Parathyroid adenoma (tissue), 2 donors: ENCODE results near the gene ZNF616.

Source experiments
- H2AFZ ChIP-seq: fragments of 300-600 bp; sonication (generic); one replicate; pipeline ENCODE4 v1.7.0; 2017; ENCODE audit warnings: antibody characterized with exemption, mild to moderate bottlenecking
- H3K27ac ChIP-seq: fragments of 300-600 bp; sonication (generic); one replicate; pipeline ENCODE4 v1.7.0; 2017
- H3K27me3 ChIP-seq: fragments of 300-600 bp; sonication (generic); one replicate; pipeline ENCODE4 v1.7.0; 2017; ENCODE audit warnings: low read length; ENCODE audit not compliant: control insufficient read depth, insufficient read depth
- H3K36me3 ChIP-seq: fragments of 300-600 bp; sonication (generic); one replicate; pipeline ENCODE4 v1.7.0; 2017; ENCODE audit warnings: low read length; ENCODE audit not compliant: control insufficient read depth, insufficient read depth
- H3K4me1 ChIP-seq: fragments of 300-600 bp; sonication (generic); one replicate; pipeline ENCODE4 v1.7.0; 2017; ENCODE audit warnings: control low read depth
- H3K4me2 ChIP-seq: fragments of 300-600 bp; sonication (generic); one replicate; pipeline ENCODE4 v1.7.0; 2017; ENCODE audit warnings: low read length
- H3K4me3 ChIP-seq: fragments of 300-600 bp; sonication (generic); one replicate; pipeline ENCODE4 v1.7.0; 2017; ENCODE audit warnings: low read depth, low read length
- H3K79me2 ChIP-seq: fragments of 300-600 bp; sonication (generic); one replicate; pipeline ENCODE4 v1.7.0; 2017; ENCODE audit warnings: control low read depth
- H3K9ac ChIP-seq: fragments of 300-600 bp; sonication (generic); one replicate; pipeline ENCODE4 v1.7.0; 2017; ENCODE audit warnings: mild to moderate bottlenecking
- H3K9me3 ChIP-seq: fragments of 300-600 bp; sonication (generic); one replicate; pipeline ENCODE4 v1.7.0; 2017; ENCODE audit warnings: low read length; ENCODE audit not compliant: control insufficient read depth
- CTCF ChIP-seq: fragments of 300-600 bp; sonication (generic); IDR thresholded peaks from one replicate; pipeline ENCODE4 v1.7.0; 2017; ENCODE audit warnings: antibody characterized with exemption, mild to moderate bottlenecking
- donor health status: primary hyperparathyroidism.

Gene ZNF616

GRCh38 chr19:52140032-52140710, 433 bp upstream of the ZNF616 start:
- Histone ChIP-seq H3K4me3 (peak overlapping the region; percentile 99), H3K9me3 (no peaks in the 10 kb centered on the region), H3K4me2 (peak overlapping the region; percentile 78), H3K36me3 (no peaks in the 10 kb centered on the region), H3K9ac (no peak overlapping the region), H3K27ac (peak overlapping the region; percentile 92), H2AFZ (peak overlapping the region; percentile 98), H3K79me2 (peaks cover 16% of the 10 kb centered on the region), H3K27me3 (no peaks in the 10 kb centered on the region), H3K4me1 (peaks cover 14% of the 10 kb centered on the region)
- TF ChIP-seq CTCF = no peak

- TF ChIP-seq CTCF = no peak
- Histone ChIP-seq H3K9ac (peak overlapping the region; percentile 59), H3K4me3 (peak overlapping the region; percentile 99), H2AFZ (peak overlapping the region; percentile 98), H3K27me3 (no peaks in the 10 kb centered on the region), H3K79me2 (peaks cover 28% of the 10 kb centered on the region), H3K4me1 (peaks cover 14% of the 10 kb centered on the region), H3K9me3 (no peaks in the 10 kb centered on the region), H3K36me3 (no peaks in the 10 kb centered on the region), H3K4me2 (peak overlapping the region; percentile 99), H3K27ac (peak overlapping the region; percentile 92)
These were observed 821 bp downstream of the ZNF616 start for GRCh38 chr19:52138983-52139251.

DNA sequence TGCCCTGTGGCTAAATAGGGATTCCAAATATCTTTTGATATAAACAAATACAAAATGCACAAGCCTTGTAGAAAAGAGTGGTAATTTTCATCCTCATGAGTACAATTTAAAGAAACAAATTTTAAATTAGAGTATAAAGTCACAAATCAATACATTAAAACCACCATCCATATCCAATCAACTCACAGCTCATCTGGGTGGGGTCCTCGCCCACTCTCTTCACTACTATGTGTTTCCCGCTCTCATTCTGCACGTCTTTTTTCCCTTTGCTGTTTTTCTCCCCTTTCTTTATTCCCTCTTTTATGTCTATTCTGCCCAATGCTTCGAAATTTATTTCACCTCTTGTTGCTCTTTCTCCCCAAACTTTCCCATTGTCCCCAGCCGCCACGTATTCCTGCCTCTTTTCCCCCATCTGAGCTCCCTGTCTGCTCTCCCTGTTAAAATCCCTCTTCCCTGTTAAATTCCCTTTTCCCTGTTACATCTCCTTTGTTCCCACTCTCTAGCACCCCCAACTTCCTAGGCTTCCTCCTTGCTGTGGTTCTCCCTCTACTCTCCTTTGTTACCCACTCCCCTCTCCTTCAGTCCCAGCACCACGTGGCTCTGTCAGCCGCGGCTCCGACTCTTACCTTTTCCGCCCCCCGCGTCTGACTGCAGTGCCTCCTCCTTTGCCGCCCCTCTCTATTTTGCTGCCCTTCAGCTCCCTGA, 1.3 kb downstream of the ZNF616 start:
- peak overlapping the region; percentile 59 for H3K9ac ChIP-seq
- TF ChIP-seq CTCF = no peak
- H3K9me3 ChIP-seq = no peaks in the 10 kb centered on the region
- peak overlapping the region; percentile 92 for H3K27ac ChIP-seq
- H3K4me1 ChIP-seq = peaks cover 14% of the 10 kb centered on the region
- no peaks in the 10 kb centered on the region for H3K27me3 ChIP-seq
- H3K36me3 ChIP-seq = no peaks in the 10 kb centered on the region
- H2AFZ ChIP-seq = peak overlapping the region; percentile 98
- peak overlapping the region; percentile 99 for H3K4me2 ChIP-seq
- peaks cover 33% of the 10 kb centered on the region for H3K79me2 ChIP-seq
- peak overlapping the region; percentile 99 for H3K4me3 ChIP-seq

DNA sequence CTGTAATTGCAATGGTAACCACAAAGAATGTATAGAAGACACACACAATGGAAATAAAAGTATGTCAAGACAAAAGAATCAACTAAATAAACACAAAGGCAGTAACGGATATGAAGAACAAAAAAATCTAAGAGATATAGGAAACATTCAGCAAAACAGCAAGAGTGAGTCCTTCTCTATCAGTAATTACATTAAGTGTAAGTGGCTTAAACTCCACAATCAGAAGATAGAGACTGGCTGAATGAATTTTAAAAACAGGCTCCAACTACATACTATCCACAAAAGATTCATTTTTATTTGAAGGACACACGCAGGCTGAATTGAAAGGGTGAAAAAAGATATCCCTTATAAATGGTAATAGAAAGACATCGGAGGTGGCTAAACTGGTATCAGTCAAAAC, 19.5 kb downstream of the ZNF616 start:
- peaks cover 25% of the 10 kb centered on the region for H3K36me3 ChIP-seq
- H3K9me3 ChIP-seq = peaks cover 25% of the 10 kb centered on the region
- H2AFZ ChIP-seq = no peak overlapping the region
- no peak overlapping the region for H3K9ac ChIP-seq
- H3K79me2 ChIP-seq = no peaks in the 10 kb centered on the region
- H3K4me2 ChIP-seq = no peak overlapping the region
- H3K4me3 ChIP-seq = no peak overlapping the region
- no peak overlapping the region for H3K27ac ChIP-seq
- TF ChIP-seq CTCF = no peak
- H3K27me3 ChIP-seq = no peaks in the 10 kb centered on the region
- H3K4me1 ChIP-seq = no peaks in the 10 kb centered on the region
